HFF-Myc (cell line): ENCODE measurements around the gene CTAGE9.

Experiments used
- DNase-seq: peaks from one replicate; pipeline ENCODE4 v3.0.0-alpha.2; 2011; ENCODE audit warnings: low read depth; ENCODE audit errors: extremely low read depth
- H3K4me3 ChIP-seq: replicated peaks from 2 replicates; pipeline ENCODE4 v1.5.1; 2011; ENCODE audit warnings: low read depth, mild to moderate bottlenecking, control low read depth, low read length
- TF ChIP-seq, protein P1 (sequence below): IDR thresholded peaks from 2 replicates; pipeline ENCODE4 v1.5.1; 2012; ENCODE audit warnings: mild to moderate bottlenecking, low read depth, low read length, control low read depth; ENCODE audit errors: missing control alignments

The CTAGE9 gene

DNA sequence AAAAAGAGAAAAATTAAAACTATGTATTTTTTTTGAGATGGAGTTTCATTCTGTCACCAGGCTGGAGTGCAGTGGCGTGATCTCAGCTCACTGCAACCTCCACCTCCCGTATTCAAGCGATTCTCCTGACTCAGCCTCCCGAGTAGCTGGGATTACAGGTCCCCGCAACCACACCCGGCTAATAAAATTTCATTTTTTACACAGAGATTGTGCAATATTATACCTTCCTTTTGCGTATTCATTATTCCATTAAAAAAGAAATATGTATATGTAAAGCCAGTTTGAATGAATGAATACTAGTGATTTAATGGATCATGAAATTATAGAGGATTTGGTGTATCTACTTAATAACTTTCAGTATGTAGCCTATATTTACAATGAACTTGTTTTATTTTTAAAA lies 38.2 kb upstream of the CTAGE9 start:
- no peak for DNase-seq
- TF ChIP-seq, protein P1, sequence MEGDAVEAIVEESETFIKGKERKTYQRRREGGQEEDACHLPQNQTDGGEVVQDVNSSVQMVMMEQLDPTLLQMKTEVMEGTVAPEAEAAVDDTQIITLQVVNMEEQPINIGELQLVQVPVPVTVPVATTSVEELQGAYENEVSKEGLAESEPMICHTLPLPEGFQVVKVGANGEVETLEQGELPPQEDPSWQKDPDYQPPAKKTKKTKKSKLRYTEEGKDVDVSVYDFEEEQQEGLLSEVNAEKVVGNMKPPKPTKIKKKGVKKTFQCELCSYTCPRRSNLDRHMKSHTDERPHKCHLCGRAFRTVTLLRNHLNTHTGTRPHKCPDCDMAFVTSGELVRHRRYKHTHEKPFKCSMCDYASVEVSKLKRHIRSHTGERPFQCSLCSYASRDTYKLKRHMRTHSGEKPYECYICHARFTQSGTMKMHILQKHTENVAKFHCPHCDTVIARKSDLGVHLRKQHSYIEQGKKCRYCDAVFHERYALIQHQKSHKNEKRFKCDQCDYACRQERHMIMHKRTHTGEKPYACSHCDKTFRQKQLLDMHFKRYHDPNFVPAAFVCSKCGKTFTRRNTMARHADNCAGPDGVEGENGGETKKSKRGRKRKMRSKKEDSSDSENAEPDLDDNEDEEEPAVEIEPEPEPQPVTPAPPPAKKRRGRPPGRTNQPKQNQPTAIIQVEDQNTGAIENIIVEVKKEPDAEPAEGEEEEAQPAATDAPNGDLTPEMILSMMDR: no peak
- H3K4me3 ChIP-seq: no peak overlapping the region

DNA sequence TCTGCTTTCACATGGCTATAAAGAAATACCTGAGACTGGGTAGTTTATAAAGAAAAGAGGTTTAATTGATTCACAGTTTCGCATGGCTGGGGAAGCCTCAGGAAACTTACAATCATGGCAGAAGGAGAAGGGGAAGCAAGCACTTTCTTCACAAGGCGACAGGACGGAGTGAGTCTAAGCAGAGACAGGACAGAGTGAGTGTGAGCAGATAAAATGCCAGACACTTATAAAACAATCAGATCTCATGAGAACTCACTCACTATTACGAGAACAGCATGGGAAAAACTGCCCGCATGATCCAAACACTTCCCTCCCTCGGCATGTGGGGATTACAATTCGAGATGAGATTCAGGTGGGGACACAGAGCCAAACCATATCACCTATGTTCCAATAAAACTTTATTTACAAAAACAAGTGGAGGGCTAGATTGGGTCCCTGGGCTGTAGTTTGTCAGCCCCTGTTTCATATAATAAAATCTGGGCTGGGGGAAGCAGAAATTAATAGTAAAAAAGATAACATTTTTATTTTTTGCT lies 37.1 kb upstream of the CTAGE9 start:
- no peak overlapping the region for H3K4me3 ChIP-seq
- no peak for DNase-seq
- TF ChIP-seq, protein P1: no peak

DNA sequence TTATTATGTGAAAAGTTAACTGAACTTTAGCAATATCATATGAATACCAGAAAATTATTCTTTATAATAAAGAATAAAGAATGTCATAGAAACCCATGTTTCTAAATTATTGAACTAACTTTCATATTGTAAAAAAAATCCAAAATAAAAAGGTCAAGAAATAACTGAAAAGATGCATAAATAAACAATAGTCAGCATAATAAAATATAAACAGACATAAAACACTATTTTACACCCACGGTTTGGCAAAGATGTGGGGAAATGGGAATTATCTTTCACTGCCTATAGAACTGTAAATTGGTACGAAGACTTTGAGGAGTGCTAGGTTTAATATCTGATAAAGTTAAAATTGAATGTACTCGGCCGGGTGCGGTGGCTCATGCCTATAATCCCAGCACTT lies 34.7 kb upstream of the CTAGE9 start:
- TF ChIP-seq, protein P1: no peak
- H3K4me3 ChIP-seq: no peak overlapping the region
- DNase-seq: no peak

DNA sequence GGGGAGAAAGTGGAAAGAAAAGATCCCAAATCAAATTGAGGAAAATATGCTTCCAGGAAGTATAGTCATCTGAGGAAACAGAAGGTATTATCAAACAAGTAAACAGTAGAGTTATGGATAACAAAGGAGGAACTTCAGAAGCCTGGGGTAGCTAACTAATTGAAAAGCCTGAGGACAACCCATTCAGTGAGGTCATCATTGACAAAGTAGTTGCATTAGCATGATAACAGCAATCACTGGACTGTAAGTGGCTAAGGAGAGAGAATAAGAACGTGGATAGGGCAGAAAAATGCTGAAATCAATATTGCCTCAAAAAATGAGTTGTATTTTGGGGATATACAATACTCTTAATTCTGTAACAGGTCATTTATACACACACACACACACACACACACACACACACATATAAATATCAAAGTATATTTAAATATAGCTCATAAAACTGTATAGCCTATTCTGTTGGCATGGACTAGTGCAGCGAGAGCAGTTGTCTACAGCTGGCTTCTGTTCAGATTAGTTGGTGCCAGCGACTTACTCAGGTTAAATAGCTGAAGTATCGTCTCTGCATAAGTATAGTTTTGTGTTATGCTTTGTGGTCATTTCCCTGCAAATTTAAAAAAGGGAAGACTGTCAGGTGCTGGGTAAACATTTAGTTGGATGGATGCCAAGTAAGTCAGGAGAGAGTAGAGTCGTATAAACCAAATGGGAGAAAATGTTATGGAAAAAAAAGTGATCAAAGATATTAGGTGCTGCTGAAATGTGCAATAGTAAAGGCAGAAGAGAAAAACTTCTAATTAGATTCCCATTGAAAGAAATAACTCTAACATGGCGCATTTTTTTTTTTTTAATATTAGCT lies 33.8 kb upstream of the CTAGE9 start:
- DNase-seq: no peak
- H3K4me3 ChIP-seq: no peak overlapping the region
- TF ChIP-seq, protein P1: no peak

DNA sequence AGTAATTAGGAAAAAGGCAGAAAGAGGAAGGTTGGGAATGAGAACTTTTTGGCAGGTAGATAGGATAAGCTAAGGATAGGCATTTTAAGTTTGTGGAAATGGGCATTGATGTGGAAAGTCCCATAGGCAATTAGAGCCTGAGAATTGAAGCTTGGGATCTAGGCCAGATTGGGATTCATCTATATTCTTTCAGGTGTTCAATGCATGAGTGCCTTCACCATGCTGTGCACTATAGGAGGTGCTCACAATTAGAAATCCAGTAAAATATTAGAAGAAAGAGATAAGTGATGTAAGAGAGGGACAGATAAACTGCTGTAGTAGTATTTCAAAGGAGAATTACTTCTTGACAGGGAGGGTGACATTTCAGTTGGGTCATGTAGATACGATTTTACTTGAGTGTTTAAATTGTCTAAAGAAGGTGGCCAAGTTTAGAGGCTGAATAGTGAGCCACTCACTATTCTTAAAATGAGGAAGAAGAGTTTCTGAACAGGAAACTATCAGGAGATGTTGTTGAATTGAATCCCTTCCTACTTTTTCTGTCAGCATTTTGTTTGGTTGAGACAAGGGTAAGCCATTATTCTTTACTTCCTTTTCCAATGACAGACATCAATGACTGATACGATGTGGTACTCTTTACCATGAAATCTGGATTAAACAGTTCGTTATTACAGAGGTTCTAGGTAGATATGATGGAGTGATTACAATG lies 31.0 kb upstream of the CTAGE9 start:
- DNase-seq: no peak
- TF ChIP-seq, protein P1: no peak
- no peak overlapping the region for H3K4me3 ChIP-seq

DNA sequence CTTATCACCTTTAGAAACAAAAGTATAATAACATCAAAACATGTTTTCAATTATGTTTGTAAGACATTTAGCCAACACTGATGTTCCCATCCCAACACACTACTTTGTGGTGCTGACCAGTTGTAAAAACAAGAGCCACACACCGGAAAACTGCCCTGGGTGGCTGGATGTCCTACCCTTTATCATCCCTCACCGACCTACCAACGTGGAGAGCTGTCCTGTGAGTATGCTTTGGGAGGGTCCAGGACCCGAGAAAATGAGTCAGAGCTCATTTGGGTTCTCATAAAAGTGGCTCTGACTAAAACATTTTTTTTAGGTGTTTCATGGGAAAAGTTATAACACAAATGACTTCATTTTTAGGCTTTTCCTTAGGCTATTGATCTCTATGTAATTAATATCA lies 29.3 kb upstream of the CTAGE9 start:
- DNase-seq: no peak
- H3K4me3 ChIP-seq: no peak overlapping the region
- TF ChIP-seq, protein P1: no peak
